Chondrocyte (in vitro differentiated cells): ENCODE results near the gene TTC28. TPM values are rescaled to one million over a fixed set of nuclear protein-coding genes. Genes with fewer than 3 reads are reported as not detected.

Experiments
- DNase-seq: peaks from one replicate; pipeline ENCODE4 v3.0.0; 2021; ENCODE audit warnings: mixed read lengths, low spot score
- H3K27ac Mint-ChIP-seq: one replicate; pipeline ENCODE4 v1.8.0; 2021; ENCODE audit warnings: mild to moderate bottlenecking, moderate library complexity, mixed read lengths; ENCODE audit not compliant: unreplicated experiment
- H3K27me3 Mint-ChIP-seq: 2 replicates; pipeline ENCODE4 v1.8.0; 2021; ENCODE audit warnings: low read depth, mixed read lengths
- H3K36me3 Mint-ChIP-seq: 2 replicates; pipeline ENCODE4 v1.8.0; 2021; ENCODE audit warnings: low read depth, mixed read lengths
- H3K4me1 Mint-ChIP-seq: 2 replicates; pipeline ENCODE4 v1.8.0; 2021; ENCODE audit warnings: low read depth, mild to moderate bottlenecking, mixed read lengths
- H3K4me3 Mint-ChIP-seq: one replicate; pipeline ENCODE4 v1.8.0; 2021; ENCODE audit warnings: mild to moderate bottlenecking, moderate library complexity, mixed read lengths; ENCODE audit not compliant: unreplicated experiment
- H3K9me3 Mint-ChIP-seq: 2 replicates; pipeline ENCODE4 v1.8.0; 2021; ENCODE audit warnings: low read depth, mixed read lengths
- total RNA-seq: library from RNA; stranded (reverse); gene quantifications from 3 replicates; pipeline ENCODE4 v1.2.1, GENCODE V29; 2021
- TF ChIP-seq, protein P1 (sequence below): fragments of 200-600 bp; sonication (generic); IDR thresholded peaks from 2 replicates; pipeline ENCODE4 v1.5.0; 2021; ENCODE audit warnings: antibody characterized with exemption, mild to moderate bottlenecking, moderate library complexity

The TTC28 gene
- total RNA-seq, 1 donor from 2014 or later, result 38.3 TPM

DNA sequence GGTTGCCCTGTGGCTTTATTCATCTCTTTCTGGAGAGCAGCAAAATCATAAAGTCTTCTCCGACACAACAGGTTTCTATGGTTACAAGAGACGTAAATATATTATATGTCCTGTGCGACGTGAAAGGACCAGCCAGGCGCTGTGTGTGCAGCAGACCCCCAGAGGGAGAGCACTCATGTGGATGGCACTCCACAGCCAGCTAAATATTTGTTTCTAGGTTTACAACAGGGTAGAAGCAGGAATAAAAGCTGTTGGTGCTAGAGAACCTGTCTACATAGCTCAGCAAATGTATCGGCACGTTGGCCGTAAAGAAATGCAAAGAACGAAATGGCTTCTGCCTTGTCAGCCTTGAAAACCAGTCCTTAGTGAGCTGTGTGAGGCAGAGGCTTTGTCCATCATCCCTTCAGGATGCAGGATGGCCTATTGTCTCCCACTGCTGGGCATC is 626.8 kb downstream of the TTC28 start:
- Mint-ChIP-seq H3K9me3 (no peaks in the 10 kb centered on the region), H3K4me3 (no peak overlapping the region), H3K36me3 (no peaks in the 10 kb centered on the region), H3K27ac (no peak overlapping the region), H3K4me1 (peaks cover 17% of the 10 kb centered on the region), H3K27me3 (no peaks in the 10 kb centered on the region)
- DNase-seq, result no peak
- TF ChIP-seq, protein P1, sequence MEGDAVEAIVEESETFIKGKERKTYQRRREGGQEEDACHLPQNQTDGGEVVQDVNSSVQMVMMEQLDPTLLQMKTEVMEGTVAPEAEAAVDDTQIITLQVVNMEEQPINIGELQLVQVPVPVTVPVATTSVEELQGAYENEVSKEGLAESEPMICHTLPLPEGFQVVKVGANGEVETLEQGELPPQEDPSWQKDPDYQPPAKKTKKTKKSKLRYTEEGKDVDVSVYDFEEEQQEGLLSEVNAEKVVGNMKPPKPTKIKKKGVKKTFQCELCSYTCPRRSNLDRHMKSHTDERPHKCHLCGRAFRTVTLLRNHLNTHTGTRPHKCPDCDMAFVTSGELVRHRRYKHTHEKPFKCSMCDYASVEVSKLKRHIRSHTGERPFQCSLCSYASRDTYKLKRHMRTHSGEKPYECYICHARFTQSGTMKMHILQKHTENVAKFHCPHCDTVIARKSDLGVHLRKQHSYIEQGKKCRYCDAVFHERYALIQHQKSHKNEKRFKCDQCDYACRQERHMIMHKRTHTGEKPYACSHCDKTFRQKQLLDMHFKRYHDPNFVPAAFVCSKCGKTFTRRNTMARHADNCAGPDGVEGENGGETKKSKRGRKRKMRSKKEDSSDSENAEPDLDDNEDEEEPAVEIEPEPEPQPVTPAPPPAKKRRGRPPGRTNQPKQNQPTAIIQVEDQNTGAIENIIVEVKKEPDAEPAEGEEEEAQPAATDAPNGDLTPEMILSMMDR, result no peak

DNA sequence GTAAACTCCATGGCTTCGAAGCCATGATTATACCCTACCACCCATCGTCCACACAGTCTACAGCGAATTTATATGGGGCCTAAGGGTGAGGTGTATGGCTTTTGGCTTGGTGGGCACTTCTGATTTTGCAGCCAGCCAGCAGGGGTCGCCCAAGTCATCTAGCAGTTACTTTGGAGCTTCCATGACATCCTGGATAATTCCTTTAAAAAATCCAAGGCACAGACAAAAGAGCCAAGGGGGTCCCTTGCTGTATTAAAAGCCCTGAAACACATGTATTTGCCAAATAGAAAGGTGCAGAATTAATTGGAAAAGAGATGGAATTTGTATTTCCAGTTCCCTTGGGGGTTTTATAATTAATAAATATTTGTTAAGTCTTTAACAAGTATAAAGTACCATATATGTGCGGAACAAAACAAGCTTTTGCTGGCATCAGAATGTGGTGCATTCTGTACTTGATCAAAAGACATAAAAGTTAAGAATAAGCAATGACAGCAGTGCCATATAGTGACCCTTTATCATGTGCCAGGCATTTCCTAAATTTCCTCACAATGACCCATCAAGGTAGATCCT is 627.8 kb downstream of the TTC28 start:
- H3K27ac Mint-ChIP-seq, result no peak overlapping the region
- H3K9me3 Mint-ChIP-seq, result no peaks in the 10 kb centered on the region
- TF ChIP-seq, protein P1, result peak; percentile 96
- no peaks in the 10 kb centered on the region for H3K36me3 Mint-ChIP-seq
- no peaks in the 10 kb centered on the region for H3K27me3 Mint-ChIP-seq
- DNase-seq, result no peak
- H3K4me1 Mint-ChIP-seq, result peaks cover 17% of the 10 kb centered on the region
- no peak overlapping the region for H3K4me3 Mint-ChIP-seq

DNA sequence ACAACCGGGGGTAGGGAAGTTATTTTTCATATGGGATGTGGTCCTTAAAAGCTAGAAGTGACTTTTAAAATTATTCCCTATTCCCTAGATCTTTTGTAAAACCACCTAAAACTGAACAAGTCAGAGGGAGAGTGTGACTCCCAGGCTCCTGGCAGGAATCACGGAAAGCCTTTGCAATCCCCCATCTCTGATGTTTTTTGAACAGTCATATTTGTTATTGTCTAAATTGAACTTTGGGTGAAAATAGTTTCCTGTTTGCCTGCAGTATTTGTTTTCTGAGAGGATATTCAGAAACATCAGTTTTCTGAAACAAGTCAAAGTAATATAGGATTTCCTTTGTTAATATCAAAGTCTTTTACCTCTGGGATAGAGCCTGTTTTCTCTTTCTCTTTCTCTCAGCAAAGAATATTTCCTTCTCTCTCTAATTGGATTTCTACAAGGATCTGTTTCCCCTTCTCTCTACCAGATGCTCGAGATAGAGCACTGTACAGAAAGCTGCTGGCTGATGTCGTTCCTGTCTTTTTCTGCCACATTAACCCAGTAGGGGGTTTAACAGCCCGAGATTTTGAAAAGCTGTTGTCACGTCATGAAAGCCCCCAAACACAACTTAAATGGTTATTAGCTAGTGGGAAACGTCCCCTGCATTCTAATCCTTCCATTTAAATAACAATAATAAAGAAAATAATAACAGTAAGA is 628.4 kb downstream of the TTC28 start:
- peaks cover 17% of the 10 kb centered on the region for H3K4me1 Mint-ChIP-seq
- no peak overlapping the region for H3K27ac Mint-ChIP-seq
- H3K27me3 Mint-ChIP-seq, result no peaks in the 10 kb centered on the region
- H3K9me3 Mint-ChIP-seq, result no peaks in the 10 kb centered on the region
- DNase-seq, result no peak
- H3K4me3 Mint-ChIP-seq, result no peak overlapping the region
- TF ChIP-seq, protein P1, result no peak
- H3K36me3 Mint-ChIP-seq, result no peaks in the 10 kb centered on the region

DNA sequence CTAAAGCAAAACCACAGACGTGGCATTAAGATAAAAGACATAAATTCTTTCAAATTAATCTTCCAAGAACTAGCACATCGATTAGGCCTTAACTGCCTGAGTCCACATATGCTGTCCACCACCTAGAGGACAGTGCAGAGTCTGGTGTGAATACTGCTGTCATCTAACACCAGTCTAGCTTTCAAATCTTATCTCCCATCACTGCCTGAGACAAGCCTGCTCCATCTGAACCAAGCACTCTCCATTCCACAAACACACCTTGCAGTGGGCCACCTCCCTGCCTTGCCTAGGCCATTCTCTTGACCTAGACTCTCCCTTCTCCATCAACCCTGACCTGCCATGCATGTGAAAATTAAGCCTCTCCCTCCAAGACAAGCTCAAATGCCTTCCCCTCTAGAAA is 631.1 kb downstream of the TTC28 start:
- H3K4me1 Mint-ChIP-seq, result peaks cover 5% of the 10 kb centered on the region

DNA sequence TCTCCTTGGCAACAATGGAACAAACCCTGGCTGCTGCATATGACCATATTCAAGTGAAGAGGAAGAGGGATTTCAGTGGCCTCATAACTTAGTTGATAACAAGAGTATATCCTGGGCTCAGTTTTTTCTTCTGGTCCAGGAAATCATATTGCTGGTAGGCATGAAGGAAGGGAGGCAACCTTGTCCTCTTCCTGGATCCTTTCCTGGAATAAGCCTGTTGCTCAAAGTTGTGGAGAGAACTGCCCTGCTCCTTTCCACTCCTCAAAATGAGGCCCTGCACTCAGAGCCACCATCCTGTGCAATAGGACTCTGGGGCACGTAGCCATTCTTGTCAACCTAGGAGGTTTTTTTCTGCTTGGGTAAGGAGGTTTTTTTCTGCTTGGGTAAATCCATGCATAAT is 631.9 kb downstream of the TTC28 start:
- DNase-seq, result no peak
- Mint-ChIP-seq H3K9me3 (no peaks in the 10 kb centered on the region), H3K27me3 (no peaks in the 10 kb centered on the region), H3K4me3 (no peak overlapping the region), H3K27ac (no peak overlapping the region), H3K36me3 (no peaks in the 10 kb centered on the region), H3K4me1 (no peaks in the 10 kb centered on the region)
- TF ChIP-seq, protein P1, result no peak

More for the DNA sequence above, 631.1 kb downstream of the TTC28 start:
- Mint-ChIP-seq H3K4me3 (no peak overlapping the region), H3K27ac (no peak overlapping the region), H3K9me3 (no peaks in the 10 kb centered on the region), H3K27me3 (no peaks in the 10 kb centered on the region), H3K36me3 (no peaks in the 10 kb centered on the region)
- no peak for DNase-seq
- TF ChIP-seq, protein P1, result no peak
